Measurements from ENCODE around the gene FKBP9. TPM values are rescaled to one million over a fixed set of nuclear protein-coding genes. Genes with fewer than 3 reads are reported as not detected.

The FKBP9 gene
- total RNA-seq, 1 donor from 2014 or later = 355 TPM

DNA sequence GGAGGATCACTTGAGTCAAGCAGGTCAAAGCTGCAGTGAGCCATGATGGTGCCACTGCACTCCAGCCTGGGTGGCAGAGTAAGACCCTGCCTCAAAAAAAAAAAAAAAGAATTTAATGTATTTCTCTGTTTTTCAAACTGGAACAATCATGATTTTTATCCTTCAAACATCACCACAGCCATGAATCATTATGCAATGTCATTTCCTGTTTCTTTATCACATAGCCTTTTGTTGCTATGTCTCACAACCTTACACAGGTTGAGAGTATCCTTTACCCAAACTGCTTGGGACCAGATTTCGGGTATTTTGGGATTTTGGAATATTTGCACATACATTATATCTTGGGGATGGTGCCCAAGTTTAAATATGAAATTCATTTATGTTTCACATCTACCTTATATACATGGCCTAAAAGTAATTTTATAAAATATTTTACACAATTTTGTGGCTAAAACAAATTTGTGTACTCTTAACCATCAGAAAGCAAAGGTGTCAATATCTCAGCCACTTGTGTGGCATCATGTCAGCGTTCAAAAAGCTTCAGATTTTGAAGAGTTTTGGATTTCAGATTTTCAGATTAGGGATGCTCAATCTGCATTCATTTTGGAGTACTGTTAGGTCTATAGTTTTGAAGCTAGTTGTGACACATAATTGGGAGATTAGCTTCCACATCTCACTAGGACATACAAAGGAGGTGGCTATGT is 97.2 kb downstream of the FKBP9 start:
- H3K9me3 Mint-ChIP-seq (ENCODE audit: low read depth) = no peaks in the 10 kb centered on the region
- H3K36me3 Mint-ChIP-seq (ENCODE audit: low read depth) = no peaks in the 10 kb centered on the region
- H3K4me3 Mint-ChIP-seq (ENCODE audit: unreplicated experiment) = no peak overlapping the region
- H3K27me3 Mint-ChIP-seq (ENCODE audit: low read depth) = no peaks in the 10 kb centered on the region
- H3K4me1 Mint-ChIP-seq (ENCODE audit: low read depth) = peaks cover 10% of the 10 kb centered on the region
- TF ChIP-seq CTCF (IDR thresholded peaks at IDR 0.05) = no peak
- H3K27ac Mint-ChIP-seq (ENCODE audit: unreplicated experiment) = no peak overlapping the region
- no peak for DNase-seq (ENCODE audit: low spot score)

GRCh38 chr7:33055158-33055557 is 97.9 kb downstream of the FKBP9 start:
- no peak for DNase-seq (ENCODE audit: low spot score)
- Mint-ChIP-seq H3K4me1 (ENCODE audit: low read depth) (peaks cover 15% of the 10 kb centered on the region), H3K36me3 (ENCODE audit: low read depth) (no peaks in the 10 kb centered on the region), H3K9me3 (ENCODE audit: low read depth) (no peaks in the 10 kb centered on the region), H3K4me3 (ENCODE audit: unreplicated experiment) (no peak overlapping the region), H3K27ac (ENCODE audit: unreplicated experiment) (no peak overlapping the region), H3K27me3 (ENCODE audit: low read depth) (no peaks in the 10 kb centered on the region)
- no peak for TF ChIP-seq CTCF (IDR thresholded peaks at IDR 0.05)

Other genes starting within 250 kb of the FKBP9 start
- gene KBTBD2, start 65.7 kb upstream of the FKBP9 start, total RNA-seq = 22.0 to 24.8 TPM (median 23.9 TPM) in 3 replicates
- gene NT5C3A, start 105.3 kb downstream of the FKBP9 start, total RNA-seq = 9.7 to 15.6 TPM (median 14.5 TPM) in 3 replicates
- gene RP9, start 152.0 kb downstream of the FKBP9 start, total RNA-seq = 13.7 to 16.5 TPM (median 16.2 TPM) in 3 replicates
- gene BBS9, start 172.1 kb downstream of the FKBP9 start, total RNA-seq = 16.5 to 29.7 TPM (median 18.0 TPM) in 3 replicates

Measured in chondrocyte (in vitro differentiated cells).